ENCODE results near the gene EXOC3L2.

- no peak for TF ChIP-seq GATA2 (IDR thresholded peaks at IDR 0.05; ENCODE audit: low read depth, low read length)
- TF ChIP-seq GATA3 (IDR thresholded peaks at IDR 0.05; ENCODE audit: low read depth, low read length) = no peak
These were observed 26.1 kb downstream of the EXOC3L2 start for GRCh38 chr19:45218911-45219743.
